ENCODE results near the gene DYSF.

DNA sequence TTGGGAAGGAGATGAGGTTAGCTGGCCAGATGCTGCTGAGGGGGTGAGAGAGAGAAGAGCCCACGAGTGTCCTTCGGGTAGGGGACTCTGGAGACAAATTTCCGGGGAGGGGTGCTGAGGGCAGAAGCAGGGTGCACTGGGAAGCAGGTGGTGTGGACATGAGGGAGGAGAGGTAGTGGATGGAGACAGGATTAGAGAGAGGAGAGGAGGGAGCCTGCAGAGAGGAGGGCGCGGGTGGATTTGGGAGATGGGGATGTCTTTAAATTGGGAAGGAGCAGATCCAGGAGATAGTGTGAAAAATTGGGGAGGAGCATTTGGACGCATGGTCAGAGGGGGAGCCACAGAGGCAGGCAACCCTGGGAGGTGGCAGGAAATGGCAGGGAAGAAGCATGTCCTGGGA, 154.7 kb downstream of the DYSF start:
- TF ChIP-seq, protein P1, sequence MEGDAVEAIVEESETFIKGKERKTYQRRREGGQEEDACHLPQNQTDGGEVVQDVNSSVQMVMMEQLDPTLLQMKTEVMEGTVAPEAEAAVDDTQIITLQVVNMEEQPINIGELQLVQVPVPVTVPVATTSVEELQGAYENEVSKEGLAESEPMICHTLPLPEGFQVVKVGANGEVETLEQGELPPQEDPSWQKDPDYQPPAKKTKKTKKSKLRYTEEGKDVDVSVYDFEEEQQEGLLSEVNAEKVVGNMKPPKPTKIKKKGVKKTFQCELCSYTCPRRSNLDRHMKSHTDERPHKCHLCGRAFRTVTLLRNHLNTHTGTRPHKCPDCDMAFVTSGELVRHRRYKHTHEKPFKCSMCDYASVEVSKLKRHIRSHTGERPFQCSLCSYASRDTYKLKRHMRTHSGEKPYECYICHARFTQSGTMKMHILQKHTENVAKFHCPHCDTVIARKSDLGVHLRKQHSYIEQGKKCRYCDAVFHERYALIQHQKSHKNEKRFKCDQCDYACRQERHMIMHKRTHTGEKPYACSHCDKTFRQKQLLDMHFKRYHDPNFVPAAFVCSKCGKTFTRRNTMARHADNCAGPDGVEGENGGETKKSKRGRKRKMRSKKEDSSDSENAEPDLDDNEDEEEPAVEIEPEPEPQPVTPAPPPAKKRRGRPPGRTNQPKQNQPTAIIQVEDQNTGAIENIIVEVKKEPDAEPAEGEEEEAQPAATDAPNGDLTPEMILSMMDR (IDR thresholded peaks at IDR 0.05), result no peak
- TF ChIP-seq POLR2A (IDR thresholded peaks at IDR 0.05), result no peak
- no peak for TF ChIP-seq EP300 (IDR thresholded peaks at IDR 0.05)
